Measurements from ENCODE around the gene ADARB2.

The ADARB2 gene

GRCh38 chr10:1327759-1328158, 409.6 kb downstream of the ADARB2 start:
- DNase-seq (ENCODE audit: low read depth, low spot score) = no peak

- DNase-seq (ENCODE audit: low read depth, low spot score) = peak; percentile 35
Measured at GRCh38 chr10:1326514-1326913, 410.8 kb downstream of the ADARB2 start.

- DNase-seq (ENCODE audit: low read depth, low spot score) = no peak
Measured at GRCh38 chr10:1324903-1325302, 412.4 kb downstream of the ADARB2 start.

- no peak for DNase-seq (ENCODE audit: low read depth, low spot score)
Measured at GRCh38 chr10:1323951-1324350, 413.4 kb downstream of the ADARB2 start.

- DNase-seq (ENCODE audit: low read depth, low spot score) = no peak
Measured at GRCh38 chr10:1320739-1321320, 416.5 kb downstream of the ADARB2 start.

- DNase-seq (ENCODE audit: low read depth, low spot score) = no peak
Measured at GRCh38 chr10:1316809-1317143, 420.5 kb downstream of the ADARB2 start.

GRCh38 chr10:1316121-1316808, 421.1 kb downstream of the ADARB2 start:
- no peak for DNase-seq (ENCODE audit: low read depth, low spot score)

GRCh38 chr10:1315178-1315577, 422.1 kb downstream of the ADARB2 start:
- DNase-seq (ENCODE audit: low read depth, low spot score) = no peak

- no peak for DNase-seq (ENCODE audit: low read depth, low spot score)
Measured at GRCh38 chr10:1311726-1312125, 425.6 kb downstream of the ADARB2 start.

GRCh38 chr10:1310271-1310789, 427.0 kb downstream of the ADARB2 start:
- peak; percentile 51 for DNase-seq (ENCODE audit: low read depth, low spot score)

- peak; percentile 68 for DNase-seq (ENCODE audit: low read depth, low spot score)
Measured at GRCh38 chr10:1309617-1310270, 427.6 kb downstream of the ADARB2 start.

GRCh38 chr10:1308962-1309616, 428.2 kb downstream of the ADARB2 start:
- no peak for DNase-seq (ENCODE audit: low read depth, low spot score)

- DNase-seq (ENCODE audit: low read depth, low spot score) = no peak
Measured at GRCh38 chr10:1308173-1308961, 429.0 kb downstream of the ADARB2 start.

GRCh38 chr10:1301143-1301542, 436.2 kb downstream of the ADARB2 start:
- no peak for DNase-seq (ENCODE audit: low read depth, low spot score)

GRCh38 chr10:1300218-1300617, 437.1 kb downstream of the ADARB2 start:
- DNase-seq (ENCODE audit: low read depth, low spot score) = no peak

GRCh38 chr10:1299041-1299726, 438.1 kb downstream of the ADARB2 start:
- no peak for DNase-seq (ENCODE audit: low read depth, low spot score)

- DNase-seq (ENCODE audit: low read depth, low spot score) = peak; percentile 51
Measured at GRCh38 chr10:1297566-1298301, 439.6 kb downstream of the ADARB2 start.

- no peak for DNase-seq (ENCODE audit: low read depth, low spot score)
Measured at GRCh38 chr10:1295756-1296480, 441.4 kb downstream of the ADARB2 start.

- DNase-seq (ENCODE audit: low read depth, low spot score) = no peak
Measured at GRCh38 chr10:1294748-1295147, 442.6 kb downstream of the ADARB2 start.

Data from ELF-1 (cell line).